NCI-H1105 treated with DMSO at 0.1 percent for 48 hours (cell line): ENCODE measurements around the gene ACOT6.
"Not testable (repeated sequence)": the region's sequence is repeated elsewhere in the genome, so short reads cannot be mapped to it uniquely, and the experiment has no call there.

Experiments used
- DNase-seq: peaks from one replicate; lab custom pipeline; 2025; lab: John Stamatoyannopoulos, UW

The ACOT6 gene, protein sequence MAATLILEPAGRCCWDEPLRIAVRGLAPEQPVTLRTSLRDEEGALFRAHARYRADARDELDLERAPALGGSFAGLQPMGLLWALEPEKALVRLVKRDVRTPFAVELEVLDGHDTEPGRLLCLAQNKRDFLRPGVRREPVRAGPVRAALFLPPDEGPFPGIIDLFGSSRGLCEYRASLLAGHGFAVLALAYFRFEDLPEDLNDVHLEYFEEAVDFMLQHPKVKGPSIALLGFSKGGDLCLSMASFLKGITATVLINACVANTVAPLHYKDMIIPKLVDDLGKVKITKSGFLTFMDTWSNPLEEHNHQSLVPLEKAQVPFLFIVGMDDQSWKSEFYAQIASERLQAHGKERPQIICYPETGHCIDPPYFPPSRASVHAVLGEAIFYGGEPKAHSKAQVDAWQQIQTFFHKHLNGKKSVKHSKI

DNA sequence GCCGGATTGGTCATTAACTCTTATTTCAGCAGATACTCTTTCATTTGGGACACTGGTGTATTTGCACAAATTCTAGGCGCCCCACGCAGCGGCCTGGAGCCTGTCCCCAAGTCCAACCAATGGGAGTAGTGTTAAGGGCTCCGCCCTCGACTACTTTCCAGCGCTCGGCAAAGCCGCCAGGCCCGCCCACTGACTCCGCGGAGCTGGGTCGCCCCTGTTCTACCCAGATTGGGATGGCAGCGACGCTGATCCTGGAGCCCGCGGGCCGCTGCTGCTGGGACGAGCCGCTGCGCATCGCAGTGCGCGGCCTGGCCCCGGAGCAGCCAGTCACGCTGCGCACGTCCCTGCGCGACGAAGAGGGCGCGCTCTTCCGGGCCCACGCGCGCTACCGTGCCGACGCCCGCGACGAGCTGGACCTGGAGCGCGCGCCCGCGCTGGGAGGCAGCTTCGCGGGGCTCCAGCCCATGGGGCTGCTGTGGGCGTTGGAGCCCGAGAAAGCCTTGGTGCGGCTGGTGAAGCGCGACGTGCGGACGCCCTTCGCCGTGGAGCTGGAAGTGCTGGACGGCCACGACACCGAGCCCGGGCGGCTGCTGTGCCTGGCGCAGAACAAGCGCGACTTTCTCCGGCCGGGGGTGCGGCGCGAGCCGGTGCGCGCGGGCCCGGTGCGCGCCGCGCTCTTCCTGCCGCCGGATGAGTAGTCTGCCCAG lies at the start of gene ACOT6:
TSS of gene ACOT6 (plus strand) at position 179 of the 707 bp plus-strand sequence. CDS start at position 234, 55 bp downstream.
- peak; percentile 53 for DNase-seq

DNA sequence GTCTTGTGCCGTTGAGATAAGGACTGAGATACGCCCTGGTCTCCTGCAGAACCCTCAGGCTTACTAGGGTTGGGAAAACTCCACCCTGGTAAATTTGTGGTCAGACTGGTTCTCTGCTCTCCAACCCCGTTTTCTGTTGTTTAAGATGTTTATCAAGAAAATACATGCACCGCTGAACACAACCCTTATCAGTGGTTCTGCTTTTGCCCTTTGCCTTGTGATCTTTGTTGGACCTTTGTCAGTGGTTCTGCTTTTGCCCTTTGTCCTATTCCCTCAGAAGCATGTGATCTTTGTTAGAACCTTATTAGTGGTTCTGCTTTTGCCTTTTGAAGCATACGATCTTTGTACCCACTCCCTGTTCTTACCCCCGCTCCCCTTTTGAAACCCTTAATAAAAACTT lies 49.6 kb upstream of the ACOT6 start:
- DNase-seq, result not testable (repeated sequence)

DNA sequence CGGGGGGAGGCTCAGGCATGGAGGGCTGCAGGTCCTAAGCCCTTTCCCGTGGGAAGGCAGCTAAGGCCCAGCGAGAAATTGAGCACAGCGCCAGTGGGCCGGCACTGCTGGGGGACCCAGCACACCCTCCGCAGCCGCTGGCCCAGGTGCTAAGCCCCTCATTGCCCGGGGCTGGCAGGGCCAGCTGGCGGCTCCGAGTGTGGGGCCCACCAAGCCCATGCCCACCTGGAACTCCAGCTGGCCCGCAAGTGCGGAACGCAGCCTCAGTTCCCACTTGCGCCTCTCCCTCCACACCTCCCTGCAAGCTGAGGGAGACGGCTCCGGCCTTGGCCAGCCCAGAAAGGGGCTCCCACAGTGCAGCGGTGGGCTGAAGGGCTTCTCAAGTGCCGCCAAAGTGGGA lies 45.9 kb upstream of the ACOT6 start:
- DNase-seq, result not testable (repeated sequence)

DNA sequence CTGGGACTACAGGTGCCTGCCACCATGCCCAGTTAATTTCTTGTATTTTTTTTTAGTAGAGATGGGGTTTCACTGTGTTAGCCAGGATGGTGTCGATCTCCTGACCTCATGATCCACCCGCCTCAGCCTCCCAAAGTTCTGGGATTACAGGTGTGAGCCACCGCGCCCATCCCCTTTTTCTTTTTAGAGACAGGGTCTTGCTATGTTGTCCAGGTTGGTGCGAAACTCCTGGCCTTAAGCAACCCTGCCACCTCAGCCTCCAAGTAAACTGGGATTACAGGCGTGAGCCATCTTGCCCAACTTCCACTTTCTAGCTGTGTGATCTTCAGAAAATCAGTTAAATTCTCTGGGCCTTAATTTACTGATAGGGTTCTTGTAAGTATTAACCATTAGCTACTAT lies 45.4 kb upstream of the ACOT6 start:
- not testable (repeated sequence) for DNase-seq

DNA sequence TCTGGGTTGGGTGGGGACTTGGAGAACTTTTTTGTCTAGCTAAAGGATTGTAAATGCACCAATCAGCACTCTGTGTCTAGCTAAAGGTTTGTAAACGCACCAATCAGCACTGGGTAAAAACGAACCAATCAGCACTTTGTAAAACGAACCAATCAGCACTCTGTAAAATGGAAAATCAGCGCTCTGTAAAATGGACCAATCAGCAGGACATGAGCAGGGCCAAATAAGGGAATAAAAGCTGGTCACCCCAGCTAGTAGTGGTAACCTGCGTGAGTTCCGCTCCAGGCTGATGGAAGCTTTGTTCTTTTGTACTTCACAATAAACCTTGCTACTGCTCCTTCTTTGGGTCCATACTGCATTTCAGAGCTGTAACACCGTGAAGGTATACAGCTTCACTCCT lies 45.0 kb upstream of the ACOT6 start:
- no peak for DNase-seq

DNA sequence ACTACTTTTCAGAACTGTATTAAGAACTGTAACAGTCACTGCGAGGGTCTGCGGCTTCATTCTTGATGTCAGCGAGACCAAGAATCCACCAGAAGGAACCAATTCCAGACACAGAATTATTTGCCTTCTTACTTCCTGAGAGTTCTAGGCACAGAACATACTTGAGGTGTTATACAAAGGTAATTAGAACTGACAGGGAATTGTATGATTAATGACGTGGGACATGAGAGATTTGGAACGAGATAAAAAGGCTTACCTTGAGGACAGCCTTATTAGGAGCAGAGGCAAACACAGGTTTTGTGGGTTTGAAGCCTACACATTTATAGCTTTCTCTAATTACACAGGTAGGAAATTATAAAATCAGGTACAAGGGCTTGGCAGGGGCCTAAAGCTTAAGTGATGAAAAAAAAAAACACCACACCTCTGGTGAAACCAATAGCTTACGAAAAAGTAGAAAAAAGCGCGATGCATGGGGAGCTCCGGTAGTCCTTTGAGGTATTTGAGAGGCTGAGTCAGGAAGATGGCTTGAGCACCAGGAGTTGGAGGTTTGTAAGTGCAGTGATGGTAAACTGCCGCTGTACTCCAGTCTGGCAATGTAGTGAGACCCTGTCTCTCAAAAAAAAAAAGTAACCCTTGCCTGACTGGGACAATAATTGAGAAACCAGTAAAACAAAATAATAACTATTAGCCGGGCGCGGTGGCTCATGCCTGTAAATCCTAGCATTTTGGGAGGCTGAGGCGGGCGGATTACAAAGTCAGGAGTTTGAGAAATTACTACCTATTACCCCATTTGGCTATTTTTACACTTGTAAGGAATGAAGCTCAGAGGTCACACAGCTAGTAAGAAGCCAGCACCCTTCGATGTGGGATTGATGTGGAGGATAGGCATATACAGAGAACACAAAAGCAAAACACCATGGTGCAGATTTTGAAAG lies 44.1 kb upstream of the ACOT6 start:
- DNase-seq, result peak; percentile 39

DNA sequence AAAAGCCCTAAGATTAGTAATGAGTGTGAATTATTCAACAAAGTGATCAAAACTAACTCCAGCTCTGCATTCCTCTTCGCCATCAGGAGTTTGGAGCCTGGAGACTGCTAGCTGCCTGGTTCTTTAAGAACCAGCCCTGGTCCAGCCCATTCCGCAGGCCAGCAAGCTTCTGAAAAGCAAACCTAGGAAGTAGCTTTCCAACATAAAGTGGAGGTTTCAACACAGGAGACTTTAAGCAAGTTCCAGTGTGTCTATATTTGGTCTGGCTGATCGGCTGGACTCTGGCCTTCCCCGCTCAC lies 43.5 kb upstream of the ACOT6 start:
- DNase-seq, result not testable (repeated sequence)

DNA sequence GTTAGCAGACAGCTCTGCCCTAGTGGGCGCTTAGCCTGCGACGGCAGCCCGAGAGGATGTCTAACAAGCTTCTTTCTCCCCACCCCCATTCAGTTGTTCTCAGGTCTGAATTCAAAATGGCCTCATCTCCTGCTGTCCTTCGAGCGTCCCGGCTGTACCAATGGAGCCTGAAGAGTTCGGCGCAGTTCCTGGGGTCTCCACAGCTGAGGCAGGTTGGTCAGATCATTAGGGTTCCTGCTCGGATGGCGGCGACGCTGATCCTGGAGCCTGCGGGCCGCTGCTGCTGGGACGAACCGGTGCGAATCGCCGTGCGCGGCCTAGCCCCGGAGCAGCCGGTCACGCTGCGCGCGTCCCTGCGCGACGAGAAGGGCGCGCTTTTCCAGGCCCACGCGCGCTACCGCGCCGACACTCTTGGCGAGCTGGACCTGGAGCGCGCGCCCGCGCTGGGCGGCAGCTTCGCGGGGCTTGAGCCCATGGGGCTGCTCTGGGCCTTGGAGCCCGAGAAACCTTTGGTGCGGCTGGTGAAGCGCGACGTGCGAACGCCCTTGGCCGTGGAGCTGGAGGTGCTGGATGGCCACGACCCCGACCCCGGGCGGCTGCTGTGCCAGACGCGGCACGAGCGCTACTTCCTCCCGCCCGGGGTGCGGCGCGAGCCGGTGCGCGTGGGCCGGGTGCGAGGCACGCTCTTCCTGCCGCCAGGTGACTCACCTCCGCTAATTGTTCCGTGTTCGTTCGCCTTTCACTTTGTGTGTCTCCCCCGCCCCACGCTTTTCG lies 42.9 kb upstream of the ACOT6 start, which contains the start of gene ACOT2:
TSS of gene ACOT2 (plus strand) at position 29 of the 774 bp plus-strand sequence. CDS start at position 57, 28 bp downstream.
- DNase-seq, result peak; percentile 83

DNA sequence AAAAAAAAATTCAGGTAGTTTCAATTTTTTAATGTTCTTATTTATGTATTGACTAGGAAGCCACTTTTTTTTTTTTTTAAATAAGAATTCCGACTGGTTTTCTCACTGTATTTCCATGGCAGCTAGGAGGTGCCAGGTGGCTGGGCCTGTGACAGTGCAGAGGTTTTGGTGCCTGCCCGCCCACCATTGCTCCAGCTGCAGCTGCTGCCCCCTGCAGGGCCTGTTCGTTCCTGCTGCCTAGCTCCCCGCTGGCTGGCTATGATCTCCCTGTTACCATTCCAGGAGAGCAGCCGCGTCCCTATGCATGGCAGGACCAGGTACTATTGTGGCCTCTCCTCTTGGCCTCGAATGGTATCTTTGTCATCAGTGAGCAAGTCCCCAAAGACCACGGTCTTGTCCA lies 41.4 kb upstream of the ACOT6 start:
- DNase-seq, result not testable (repeated sequence)

DNA sequence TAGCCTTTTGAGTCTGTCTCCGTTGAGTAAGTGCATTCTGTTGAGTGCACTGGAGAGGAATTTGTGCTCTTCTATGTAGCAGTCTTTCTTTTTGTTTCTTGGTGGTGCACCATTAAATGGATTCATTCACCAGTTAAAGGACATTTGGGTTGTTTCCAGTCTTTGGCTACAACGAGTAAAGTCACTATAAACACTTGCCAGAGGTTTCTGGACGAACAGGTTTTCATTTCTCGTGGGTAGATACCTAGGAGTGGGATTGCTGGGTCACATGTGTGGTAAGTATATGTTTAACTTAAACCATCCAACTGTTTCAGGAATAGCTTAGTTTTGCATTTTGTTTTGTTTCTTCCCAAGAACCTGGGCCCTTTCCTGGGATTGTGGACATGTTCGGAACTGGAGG lies 39.3 kb upstream of the ACOT6 start:
- not testable (repeated sequence) for DNase-seq

DNA sequence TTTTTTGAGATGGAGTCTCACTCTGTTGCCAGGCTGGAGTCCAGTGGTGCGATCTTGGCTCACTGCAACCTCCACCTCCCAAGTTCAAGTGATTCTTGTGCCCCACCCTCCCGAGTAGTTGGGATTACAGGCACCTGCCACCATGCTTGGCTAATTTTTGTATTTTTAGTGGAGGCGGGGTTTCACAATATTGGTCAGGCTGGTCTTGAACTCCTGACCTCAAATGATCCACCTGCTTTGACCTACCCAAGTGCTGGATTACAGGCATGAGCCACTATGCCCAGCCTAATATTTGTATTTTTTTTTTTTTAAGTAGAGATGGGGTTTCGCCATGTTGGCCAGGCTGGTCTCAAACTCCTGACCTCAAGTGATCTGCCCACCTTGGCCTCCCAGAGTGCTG lies 38.6 kb upstream of the ACOT6 start:
- not testable (repeated sequence) for DNase-seq

DNA sequence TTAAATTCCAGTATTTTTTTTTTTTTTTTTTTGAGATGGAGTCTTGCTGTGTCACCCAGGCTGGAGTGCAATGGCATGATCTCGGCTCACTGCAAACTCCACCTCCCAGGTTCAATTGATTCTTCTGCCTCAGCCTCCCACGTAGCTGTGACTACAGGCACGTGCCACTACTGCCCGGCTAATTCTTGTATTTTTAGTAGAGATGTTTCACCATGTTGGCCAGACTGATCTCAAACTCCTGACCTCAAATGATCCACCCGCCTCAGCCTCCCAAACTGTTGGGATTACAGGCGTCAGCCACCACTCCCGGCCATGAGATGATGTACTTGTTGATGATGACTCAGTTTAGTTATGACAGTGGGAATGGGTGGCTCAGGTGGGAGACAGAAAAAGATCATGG lies 38.1 kb upstream of the ACOT6 start:
- not testable (repeated sequence) for DNase-seq

DNA sequence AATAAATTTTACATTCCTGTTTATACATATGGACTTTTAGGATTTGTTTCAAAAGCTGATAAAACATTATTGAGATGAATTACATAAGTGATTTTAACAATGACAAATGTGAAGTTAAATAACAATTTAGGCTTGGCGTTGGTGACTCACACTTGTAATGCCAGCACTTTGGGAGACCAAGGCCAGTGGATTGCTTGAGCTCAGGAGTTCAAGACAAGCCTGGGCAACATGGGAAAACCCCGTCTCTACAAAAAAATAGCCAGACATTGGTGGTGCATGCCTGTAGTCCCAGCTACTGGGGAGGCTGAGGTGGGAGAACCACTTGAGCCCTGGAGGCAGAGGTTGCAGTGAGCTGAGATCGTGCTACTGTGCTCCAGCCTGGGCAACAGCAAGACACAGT lies 35.9 kb upstream of the ACOT6 start:
- DNase-seq, result no peak

DNA sequence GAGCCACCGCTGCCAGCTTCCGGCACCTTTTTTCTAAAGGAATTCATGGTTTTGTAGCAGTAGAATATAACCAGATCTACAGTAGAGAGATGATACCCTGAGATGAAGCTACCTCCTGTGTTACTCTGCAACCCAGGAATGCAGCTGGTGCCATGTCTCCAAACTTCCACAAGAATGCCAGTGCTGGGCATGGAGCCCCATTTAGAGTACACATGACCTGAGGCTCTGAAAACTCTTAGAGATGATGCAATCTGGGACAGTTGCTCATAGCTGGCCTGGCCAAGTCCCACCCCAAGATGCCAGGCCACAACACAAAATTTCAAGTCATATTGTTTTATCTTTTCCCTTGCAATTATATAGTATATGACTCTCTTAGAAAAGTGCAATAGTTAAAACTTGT lies 35.1 kb upstream of the ACOT6 start:
- not testable (repeated sequence) for DNase-seq

DNA sequence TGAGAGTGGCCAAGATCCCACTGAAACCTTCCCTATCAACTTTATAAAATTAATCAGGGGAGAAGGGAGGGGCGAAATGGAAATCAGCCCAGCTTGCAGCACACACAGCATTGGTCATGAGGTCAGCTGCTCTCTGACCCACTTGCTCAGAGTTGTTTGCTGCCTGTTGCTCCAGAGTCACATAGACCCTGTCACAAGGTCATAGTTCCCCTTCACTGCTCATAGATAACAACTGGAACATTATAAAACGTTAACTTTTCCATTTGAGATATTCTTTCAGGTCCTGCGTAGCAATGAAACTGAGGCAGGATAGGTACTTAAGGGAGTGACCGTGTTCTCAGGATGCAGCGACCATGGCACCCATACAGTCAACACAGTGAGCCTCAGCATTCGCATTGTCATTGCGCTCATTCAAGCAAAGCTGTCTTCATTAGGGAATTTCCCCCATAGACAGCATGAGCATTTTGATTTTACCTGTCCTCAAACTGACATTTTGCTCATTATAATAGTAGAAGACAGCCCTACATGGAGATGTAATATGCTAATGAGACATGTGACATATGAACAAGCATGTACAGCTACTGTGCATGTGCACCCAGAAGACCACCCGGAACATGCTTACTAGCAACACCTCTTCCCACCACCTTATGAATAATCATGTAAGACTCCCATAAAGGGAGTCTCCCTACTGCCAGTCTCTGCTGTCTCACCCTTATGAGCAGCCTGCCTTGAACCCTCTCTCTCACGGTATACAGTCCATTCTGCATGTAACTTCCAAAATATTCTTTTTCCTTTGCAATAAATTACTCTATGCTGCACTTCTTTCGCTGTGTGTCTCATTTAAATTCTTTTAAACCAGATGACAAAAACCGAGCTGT lies 30.0 kb upstream of the ACOT6 start:
- DNase-seq, result not testable (repeated sequence)

DNA sequence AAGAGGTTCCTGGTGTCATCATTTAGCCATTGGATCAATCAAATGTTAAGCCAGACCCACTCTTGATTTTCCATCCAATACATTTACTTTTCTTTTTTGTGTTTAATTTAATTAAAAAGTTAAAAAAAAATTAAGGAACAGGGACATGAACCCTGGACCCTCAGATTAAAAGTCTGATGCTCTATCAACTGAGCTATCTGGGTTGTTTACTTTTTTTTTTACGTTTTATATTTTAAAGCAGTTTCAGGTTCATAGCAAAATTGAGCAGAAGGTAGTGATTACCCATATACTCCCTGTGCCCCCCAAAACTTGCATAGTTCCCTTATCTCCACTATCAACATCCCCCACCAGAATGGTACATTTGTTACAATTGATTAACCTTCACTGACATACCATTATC lies 23.6 kb upstream of the ACOT6 start:
- DNase-seq, result no peak

DNA sequence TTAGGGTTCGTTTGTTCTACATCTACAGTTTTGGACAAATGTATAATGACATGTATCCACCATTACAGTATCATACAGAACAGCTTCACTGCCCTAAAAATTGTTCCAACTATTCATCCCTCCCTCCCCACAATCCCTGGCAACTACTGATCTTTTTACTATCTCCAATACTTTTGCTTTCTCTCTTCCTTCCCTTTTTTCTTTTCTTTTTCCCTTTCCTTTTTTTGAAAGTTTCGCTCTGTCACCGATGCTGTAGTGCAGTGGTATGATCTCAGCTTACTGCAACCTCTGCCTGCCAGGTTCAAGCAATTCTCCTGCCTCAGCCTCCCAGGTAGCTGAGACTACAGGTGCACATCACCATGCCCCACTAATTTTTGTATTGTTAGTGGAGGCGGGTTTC lies 23.2 kb upstream of the ACOT6 start:
- no peak for DNase-seq

DNA sequence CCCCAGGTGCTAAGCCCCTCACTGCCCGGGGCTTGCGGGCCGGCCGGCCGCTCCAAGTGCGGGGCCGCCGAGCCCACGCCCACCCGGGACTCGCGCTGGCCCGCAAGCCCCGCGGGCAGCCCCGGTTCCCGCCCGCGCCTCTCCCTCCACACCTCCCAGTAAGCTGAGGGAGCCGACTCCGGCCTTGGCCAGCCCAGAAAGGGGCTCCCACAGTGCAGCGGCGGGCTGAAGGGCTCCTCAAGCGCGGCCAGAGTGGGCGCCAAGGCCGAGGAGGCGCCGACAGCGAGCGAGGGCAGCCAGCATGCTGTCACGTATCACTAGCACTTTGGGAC lies 21.7 kb upstream of the ACOT6 start:
- DNase-seq, result not testable (repeated sequence)

DNA sequence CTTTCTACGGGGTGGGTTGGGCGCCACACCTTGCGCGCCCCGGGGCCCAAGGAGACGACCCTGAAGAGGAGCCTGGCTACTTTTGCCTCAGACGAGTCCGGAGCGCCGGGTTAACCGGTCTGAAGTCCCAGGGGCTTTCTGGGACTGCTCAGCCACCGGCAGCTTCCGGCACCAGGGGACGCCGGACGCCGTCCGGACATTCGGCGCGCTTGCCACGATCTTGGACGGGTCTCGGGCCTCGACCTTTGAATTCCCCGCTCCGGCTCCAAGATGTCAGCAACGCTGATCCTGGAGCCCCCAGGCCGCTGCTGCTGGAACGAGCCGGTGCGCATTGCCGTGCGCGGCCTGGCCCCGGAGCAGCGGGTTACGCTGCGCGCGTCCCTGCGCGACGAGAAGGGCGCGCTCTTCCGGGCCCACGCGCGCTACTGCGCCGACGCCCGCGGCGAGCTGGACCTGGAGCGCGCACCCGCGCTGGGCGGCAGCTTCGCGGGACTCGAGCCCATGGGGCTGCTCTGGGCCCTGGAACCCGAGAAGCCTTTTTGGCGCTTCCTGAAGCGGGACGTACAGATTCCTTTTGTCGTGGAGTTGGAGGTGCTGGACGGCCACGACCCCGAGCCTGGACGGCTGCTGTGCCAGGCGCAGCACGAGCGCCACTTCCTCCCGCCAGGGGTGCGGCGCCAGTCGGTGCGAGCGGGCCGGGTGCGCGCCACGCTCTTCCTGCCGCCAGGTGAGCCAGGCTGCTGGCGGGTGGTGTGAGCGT lies 20.4 kb upstream of the ACOT6 start, which contains the start of gene ACOT4:
TSS of gene ACOT4 (plus strand) at position 184 of the 760 bp plus-strand sequence. CDS start at position 271, 87 bp downstream.
- DNase-seq, result peak; percentile 32

DNA sequence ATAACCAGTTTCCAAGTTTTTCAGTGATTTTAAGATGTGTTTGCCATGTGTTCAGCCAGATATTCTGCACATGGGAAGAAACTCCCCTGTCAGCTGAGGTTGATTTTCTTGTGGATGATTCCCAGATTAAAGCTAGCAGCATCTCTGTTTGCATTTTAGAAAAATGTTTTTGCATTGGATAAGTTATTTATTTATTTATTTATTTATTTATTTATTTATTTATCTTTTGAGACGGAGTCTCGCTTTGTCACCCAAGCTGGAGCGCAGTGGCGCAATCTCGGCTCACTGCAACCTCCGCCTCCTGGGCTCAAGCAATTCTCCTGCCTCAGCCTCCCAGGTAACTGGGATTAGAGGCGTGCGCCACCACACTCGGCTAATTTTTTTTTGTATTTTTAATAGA lies 17.8 kb upstream of the ACOT6 start:
- DNase-seq, result no peak
